Stimulated activated memory B cell treated with anti-CD40 and anti-IgM and Interleukin-4, amounts not matched to agents 10 μg/mL and 1 μg/mL and 100 μg/mL, for 72 hours (primary cell): ENCODE results near the gene RPS15.

Source experiments
- ATAC-seq: fragments of 150-1000 bp; cut with Tn5 transposase; 2 replicates; pipeline ENCODE4 v1.10.0; 2021
- H3K27ac Mint-ChIP-seq: one replicate; pipeline ENCODE4 v1.8.0; 2022; ENCODE audit warnings: mild to moderate bottlenecking, mixed read lengths
- H3K27me3 Mint-ChIP-seq: one replicate; pipeline ENCODE4 v1.8.0; 2022; ENCODE audit warnings: mixed read lengths
- H3K36me3 Mint-ChIP-seq: one replicate; pipeline ENCODE4 v1.8.0; 2022; ENCODE audit warnings: mixed read lengths
- H3K4me1 Mint-ChIP-seq: one replicate; pipeline ENCODE4 v1.8.0; 2022; ENCODE audit warnings: mixed read lengths
- H3K4me3 Mint-ChIP-seq: one replicate; pipeline ENCODE4 v1.8.0; 2022; ENCODE audit warnings: mild to moderate bottlenecking, moderate library complexity, mixed read lengths
- H3K9me3 Mint-ChIP-seq: one replicate; pipeline ENCODE4 v1.8.0; 2022; ENCODE audit warnings: mixed read lengths

The RPS15 gene

GRCh38 chr19:1483131-1483978 is 45.2 kb downstream of the RPS15 start:
- Mint-ChIP-seq H3K4me1 (peaks cover 10% of the 10 kb centered on the region), H3K4me3 (no peak overlapping the region), H3K27ac (no peak overlapping the region), H3K9me3 (no peaks in the 10 kb centered on the region), H3K36me3 (no peaks in the 10 kb centered on the region), H3K27me3 (peaks cover 2% of the 10 kb centered on the region)
- ATAC-seq: no peak

- ATAC-seq: no peak
- Mint-ChIP-seq H3K27me3 (peaks cover 9% of the 10 kb centered on the region), H3K4me3 (no peak overlapping the region), H3K36me3 (no peaks in the 10 kb centered on the region), H3K27ac (no peak overlapping the region), H3K9me3 (no peaks in the 10 kb centered on the region), H3K4me1 (peaks cover 9% of the 10 kb centered on the region)
Observed at GRCh38 chr19:1483979-1484428, 45.8 kb downstream of the RPS15 start.

GRCh38 chr19:1486720-1487575 is 48.8 kb downstream of the RPS15 start:
- no peaks in the 10 kb centered on the region for H3K9me3 Mint-ChIP-seq
- no peak overlapping the region for H3K27ac Mint-ChIP-seq
- H3K27me3 Mint-ChIP-seq: peaks cover 22% of the 10 kb centered on the region
- no peaks in the 10 kb centered on the region for H3K36me3 Mint-ChIP-seq
- H3K4me1 Mint-ChIP-seq: peaks cover 13% of the 10 kb centered on the region
- H3K4me3 Mint-ChIP-seq: no peak overlapping the region
- ATAC-seq: no peak

GRCh38 chr19:1487576-1488281 is 49.5 kb downstream of the RPS15 start:
- Mint-ChIP-seq H3K4me3 (no peak overlapping the region), H3K36me3 (no peaks in the 10 kb centered on the region), H3K27ac (no peak overlapping the region), H3K27me3 (peaks cover 30% of the 10 kb centered on the region), H3K9me3 (no peaks in the 10 kb centered on the region), H3K4me1 (peaks cover 14% of the 10 kb centered on the region)
- no peak for ATAC-seq

- Mint-ChIP-seq H3K4me3 (no peak overlapping the region), H3K36me3 (no peaks in the 10 kb centered on the region), H3K4me1 (peaks cover 14% of the 10 kb centered on the region), H3K27ac (no peak overlapping the region), H3K27me3 (peaks cover 31% of the 10 kb centered on the region), H3K9me3 (no peaks in the 10 kb centered on the region)
- no peak for ATAC-seq
Observed at GRCh38 chr19:1488282-1488601, 50.0 kb downstream of the RPS15 start.

- Mint-ChIP-seq H3K4me3 (peak overlapping the region; percentile 50), H3K4me1 (peaks cover 14% of the 10 kb centered on the region), H3K27me3 (peaks cover 31% of the 10 kb centered on the region), H3K27ac (peak overlapping the region; percentile 22), H3K36me3 (no peaks in the 10 kb centered on the region), H3K9me3 (no peaks in the 10 kb centered on the region)
- ATAC-seq: no peak
Observed at GRCh38 chr19:1489463-1490310, 51.5 kb downstream of the RPS15 start.
